Endothelial cell of umbilical vein (primary cell): Measurements from ENCODE around the gene PCGF1.

Source experiments
- CTCF ChIP-seq, 2 donors: IDR thresholded peaks; 1 replicate in 1 of 2; 2 replicates in 1 of 2; pipeline ENCODE4 v1.5.1; 2011; ENCODE audit warnings: low read length in 2 of 2, mild to moderate bottlenecking in 2 of 2, moderate library complexity in 2 of 2, control low read depth in 1 of 2, inconsistent platforms in 1 of 2, low read depth in 1 of 2; ENCODE audit not compliant: insufficient read depth in 1 of 2; ENCODE audit errors: extremely low read depth in 1 of 2
- FOS ChIP-seq: IDR thresholded peaks from 2 replicates; pipeline ENCODE4 v1.6.1; 2011; ENCODE audit warnings: mild to moderate bottlenecking, low read length, moderate library complexity, borderline replicate concordance; ENCODE audit not compliant: insufficient read depth
- POLR2AphosphoS5 ChIP-seq: IDR thresholded peaks from 2 replicates; pipeline ENCODE4 v1.6.1; 2012; ENCODE audit warnings: low read depth, mild to moderate bottlenecking, control low read depth, low read length, moderate library complexity; ENCODE audit not compliant: insufficient read depth

GRCh38 chr2:74486141-74486540, 21.4 kb downstream of the PCGF1 start:
- TF ChIP-seq FOS (no peak), POLR2AphosphoS5 (no peak), CTCF (IDR thresholded peaks at IDR 0.05; ENCODE audit: extremely low read depth in 1 of 2, insufficient read depth in 1 of 2, low read depth in 1 of 2, low read length in 2 of 2) (no peak)
